ENCODE results near the gene WWOX.
A peak's percentile ranks its signal among the peaks of the same experiment; 100 is the strongest.

WWOX gene

GRCh38 chr16:79055251-79055970 is 956.0 kb downstream of the WWOX start:
- Histone ChIP-seq H4K5ac (ENCODE audit: low read length) (no peak overlapping the region), H3K4me3 (ENCODE audit: low read length) (no peak overlapping the region), H3K79me2 (ENCODE audit: control insufficient read depth, insufficient read depth, low read length) (no peaks in the 10 kb centered on the region), H2BK15ac (replicated peaks; ENCODE audit: low read depth) (no peak overlapping the region), H2BK120ac (ENCODE audit: low read depth, low read length) (no peak overlapping the region), H3K18ac (ENCODE audit: low read length) (no peak overlapping the region), H3K4me1 (ENCODE audit: control insufficient read depth, low read depth, low read length) (no peaks in the 10 kb centered on the region), H3K4me2 (ENCODE audit: low read length) (no peak overlapping the region), H3K23ac (ENCODE audit: low read length) (no peak overlapping the region), H3K27ac (ENCODE audit: low read depth, low read length) (no peak overlapping the region), H4K8ac (ENCODE audit: low read depth, low read length) (no peak overlapping the region), H2AK5ac (ENCODE audit: low read length) (no peak overlapping the region), H3K9ac (ENCODE audit: low read length) (no peak overlapping the region), H3K4ac (ENCODE audit: low read depth, low read length) (no peak overlapping the region), H3K36me3 (ENCODE audit: control insufficient read depth, insufficient read depth, low read length) (no peaks in the 10 kb centered on the region), H3K56ac (ENCODE audit: low read length) (no peak overlapping the region), H3K79me1 (ENCODE audit: low read length) (no peaks in the 10 kb centered on the region), H2BK5ac (ENCODE audit: low read length) (no peak overlapping the region), H3K27me3 (ENCODE audit: insufficient read depth, low read length, poor library complexity) (no peaks in the 10 kb centered on the region)
- no CpG with 5 or more reads among the region's 3 CpGs for WGBS (ENCODE audit: extremely low coverage, insufficient coverage, low lambda C conversion rate)
- no peak for DNase-seq

GRCh38 chr16:79061181-79061580 is 961.7 kb downstream of the WWOX start:
- WGBS (ENCODE audit: extremely low coverage, insufficient coverage, low lambda C conversion rate) = no CpG with 5 or more reads among the region's 6 CpGs
- H3K4me2 ChIP-seq (ENCODE audit: low read length) = no peak overlapping the region
- H3K36me3 ChIP-seq (ENCODE audit: control insufficient read depth, insufficient read depth, low read length) = no peaks in the 10 kb centered on the region
- no peaks in the 10 kb centered on the region for H3K27me3 ChIP-seq (ENCODE audit: insufficient read depth, low read length, poor library complexity)
- no peak for DNase-seq
- H3K79me1 ChIP-seq (ENCODE audit: low read length) = no peaks in the 10 kb centered on the region
- no peak overlapping the region for H4K8ac ChIP-seq (ENCODE audit: low read depth, low read length)
- no peak overlapping the region for H3K4me3 ChIP-seq (ENCODE audit: low read length)
- no peak overlapping the region for H2AK5ac ChIP-seq (ENCODE audit: low read length)
- H2BK120ac ChIP-seq (ENCODE audit: low read depth, low read length) = no peak overlapping the region
- no peaks in the 10 kb centered on the region for H3K4me1 ChIP-seq (ENCODE audit: control insufficient read depth, low read depth, low read length)
- H3K4ac ChIP-seq (ENCODE audit: low read depth, low read length) = no peak overlapping the region
- H3K9ac ChIP-seq (ENCODE audit: low read length) = no peak overlapping the region
- no peak overlapping the region for H3K56ac ChIP-seq (ENCODE audit: low read length)
- no peak overlapping the region for H3K27ac ChIP-seq (ENCODE audit: low read depth, low read length)
- H3K23ac ChIP-seq (ENCODE audit: low read length) = no peak overlapping the region
- H3K79me2 ChIP-seq (ENCODE audit: control insufficient read depth, insufficient read depth, low read length) = no peaks in the 10 kb centered on the region
- H2BK15ac ChIP-seq (replicated peaks; ENCODE audit: low read depth) = no peak overlapping the region
- no peak overlapping the region for H4K5ac ChIP-seq (ENCODE audit: low read length)
- H2BK5ac ChIP-seq (ENCODE audit: low read length) = no peak overlapping the region
- no peak overlapping the region for H3K18ac ChIP-seq (ENCODE audit: low read length)

GRCh38 chr16:79062336-79062735 is 962.9 kb downstream of the WWOX start:
- no peak overlapping the region for H3K23ac ChIP-seq (ENCODE audit: low read length)
- no peaks in the 10 kb centered on the region for H3K27me3 ChIP-seq (ENCODE audit: insufficient read depth, low read length, poor library complexity)
- no peak overlapping the region for H3K9ac ChIP-seq (ENCODE audit: low read length)
- no peak overlapping the region for H2BK120ac ChIP-seq (ENCODE audit: low read depth, low read length)
- no peaks in the 10 kb centered on the region for H3K36me3 ChIP-seq (ENCODE audit: control insufficient read depth, insufficient read depth, low read length)
- no peak overlapping the region for H3K4me3 ChIP-seq (ENCODE audit: low read length)
- no peak overlapping the region for H3K27ac ChIP-seq (ENCODE audit: low read depth, low read length)
- H2BK5ac ChIP-seq (ENCODE audit: low read length) = no peak overlapping the region
- no peaks in the 10 kb centered on the region for H3K79me1 ChIP-seq (ENCODE audit: low read length)
- no peak overlapping the region for H3K18ac ChIP-seq (ENCODE audit: low read length)
- no peak overlapping the region for H2BK15ac ChIP-seq (replicated peaks; ENCODE audit: low read depth)
- H3K79me2 ChIP-seq (ENCODE audit: control insufficient read depth, insufficient read depth, low read length) = no peaks in the 10 kb centered on the region
- no peak overlapping the region for H3K56ac ChIP-seq (ENCODE audit: low read length)
- no CpG with 5 or more reads among the region's 6 CpGs for WGBS (ENCODE audit: extremely low coverage, insufficient coverage, low lambda C conversion rate)
- H2AK5ac ChIP-seq (ENCODE audit: low read length) = no peak overlapping the region
- no peak overlapping the region for H3K4me2 ChIP-seq (ENCODE audit: low read length)
- H3K4me1 ChIP-seq (ENCODE audit: control insufficient read depth, low read depth, low read length) = no peaks in the 10 kb centered on the region
- no peak overlapping the region for H4K5ac ChIP-seq (ENCODE audit: low read length)
- no peak overlapping the region for H4K8ac ChIP-seq (ENCODE audit: low read depth, low read length)
- no peak overlapping the region for H3K4ac ChIP-seq (ENCODE audit: low read depth, low read length)
- peak; percentile 53 for DNase-seq

- Histone ChIP-seq H3K27me3 (ENCODE audit: insufficient read depth, low read length, poor library complexity) (no peaks in the 10 kb centered on the region), H3K18ac (ENCODE audit: low read length) (no peak overlapping the region), H3K23ac (ENCODE audit: low read length) (no peak overlapping the region), H3K4ac (ENCODE audit: low read depth, low read length) (no peak overlapping the region), H3K4me2 (ENCODE audit: low read length) (no peak overlapping the region), H3K27ac (ENCODE audit: low read depth, low read length) (no peak overlapping the region), H3K4me1 (ENCODE audit: control insufficient read depth, low read depth, low read length) (no peaks in the 10 kb centered on the region), H3K56ac (ENCODE audit: low read length) (no peak overlapping the region), H2BK15ac (replicated peaks; ENCODE audit: low read depth) (no peak overlapping the region), H4K8ac (ENCODE audit: low read depth, low read length) (no peak overlapping the region), H3K79me1 (ENCODE audit: low read length) (no peaks in the 10 kb centered on the region), H3K79me2 (ENCODE audit: control insufficient read depth, insufficient read depth, low read length) (no peaks in the 10 kb centered on the region), H3K4me3 (ENCODE audit: low read length) (no peak overlapping the region), H2BK120ac (ENCODE audit: low read depth, low read length) (no peak overlapping the region), H2BK5ac (ENCODE audit: low read length) (no peak overlapping the region), H3K9ac (ENCODE audit: low read length) (no peak overlapping the region), H2AK5ac (ENCODE audit: low read length) (no peak overlapping the region), H4K5ac (ENCODE audit: low read length) (no peak overlapping the region), H3K36me3 (ENCODE audit: control insufficient read depth, insufficient read depth, low read length) (no peaks in the 10 kb centered on the region)
- DNase-seq = no peak
- no CpG with 5 or more reads among the region's 6 CpGs for WGBS (ENCODE audit: extremely low coverage, insufficient coverage, low lambda C conversion rate)
Observed at GRCh38 chr16:79062821-79063220, 963.4 kb downstream of the WWOX start.

GRCh38 chr16:79064256-79064972 is 965.0 kb downstream of the WWOX start:
- no peak overlapping the region for H3K4me3 ChIP-seq (ENCODE audit: low read length)
- no peak overlapping the region for H2AK5ac ChIP-seq (ENCODE audit: low read length)
- no peak for DNase-seq
- no CpG with 5 or more reads among the region's 15 CpGs for WGBS (ENCODE audit: extremely low coverage, insufficient coverage, low lambda C conversion rate)
- H2BK5ac ChIP-seq (ENCODE audit: low read length) = no peak overlapping the region
- no peaks in the 10 kb centered on the region for H3K79me2 ChIP-seq (ENCODE audit: control insufficient read depth, insufficient read depth, low read length)
- H3K4me2 ChIP-seq (ENCODE audit: low read length) = no peak overlapping the region
- H2BK15ac ChIP-seq (replicated peaks; ENCODE audit: low read depth) = no peak overlapping the region
- no peak overlapping the region for H4K5ac ChIP-seq (ENCODE audit: low read length)
- no peaks in the 10 kb centered on the region for H3K27me3 ChIP-seq (ENCODE audit: insufficient read depth, low read length, poor library complexity)
- no peak overlapping the region for H2BK120ac ChIP-seq (ENCODE audit: low read depth, low read length)
- H3K18ac ChIP-seq (ENCODE audit: low read length) = no peak overlapping the region
- no peak overlapping the region for H3K4ac ChIP-seq (ENCODE audit: low read depth, low read length)
- no peak overlapping the region for H3K23ac ChIP-seq (ENCODE audit: low read length)
- no peak overlapping the region for H3K9ac ChIP-seq (ENCODE audit: low read length)
- no peaks in the 10 kb centered on the region for H3K36me3 ChIP-seq (ENCODE audit: control insufficient read depth, insufficient read depth, low read length)
- no peaks in the 10 kb centered on the region for H3K4me1 ChIP-seq (ENCODE audit: control insufficient read depth, low read depth, low read length)
- no peak overlapping the region for H4K8ac ChIP-seq (ENCODE audit: low read depth, low read length)
- no peak overlapping the region for H3K56ac ChIP-seq (ENCODE audit: low read length)
- no peaks in the 10 kb centered on the region for H3K79me1 ChIP-seq (ENCODE audit: low read length)
- no peak overlapping the region for H3K27ac ChIP-seq (ENCODE audit: low read depth, low read length)

Data from mesendoderm (in vitro differentiated cells).